Measurements from ENCODE around the gene PRR12. TPM values are rescaled to one million over a fixed set of nuclear protein-coding genes. Genes with fewer than 3 reads are reported as not detected.

Gene PRR12
- total RNA-seq, 2 donors from 2014 or later, result 23.9 to 24.6 TPM

- peaks cover 36% of the 10 kb centered on the region for H3K4me1 Mint-ChIP-seq (ENCODE audit: low read depth)
- H3K27me3 Mint-ChIP-seq (ENCODE audit: low read depth), result no peaks in the 10 kb centered on the region
- H3K36me3 Mint-ChIP-seq (ENCODE audit: insufficient read depth in 2 of 2), result peaks cover 5 to 21% of the 10 kb centered on the region in 2 donors
- no peak for DNase-seq
- no peak for ATAC-seq (replicated peaks in 1 of 2)
- no peak overlapping the region for H3K4me3 Mint-ChIP-seq
- no peak overlapping the region for H3K27ac Mint-ChIP-seq
- no peaks in the 10 kb centered on the region for H3K9me3 Mint-ChIP-seq
Observed at GRCh38 chr19:49596954-49597702, 6.1 kb downstream of the PRR12 start.

- DNase-seq (no peak), ATAC-seq (replicated peaks in 1 of 2) (no peak)
- Mint-ChIP-seq H3K4me3 (no peak overlapping the region), H3K27me3 (ENCODE audit: low read depth) (no peaks in the 10 kb centered on the region), H3K9me3 (no peaks in the 10 kb centered on the region), H3K4me1 (ENCODE audit: low read depth) (peaks cover 31% of the 10 kb centered on the region), H3K27ac (no peak overlapping the region), H3K36me3 (ENCODE audit: insufficient read depth in 2 of 2) (peaks cover 5 to 21% of the 10 kb centered on the region in 2 donors)
Observed at GRCh38 chr19:49597703-49597974, 6.7 kb downstream of the PRR12 start.

- H3K27ac Mint-ChIP-seq, result peak overlapping the region; percentile 89
- H3K4me1 Mint-ChIP-seq (ENCODE audit: low read depth), result peaks cover 11% of the 10 kb centered on the region
- peaks cover 6 to 12% of the 10 kb centered on the region in 2 donors for H3K36me3 Mint-ChIP-seq (ENCODE audit: insufficient read depth in 2 of 2)
- no peak overlapping the region for H3K4me3 Mint-ChIP-seq
- no peaks in the 10 kb centered on the region for H3K27me3 Mint-ChIP-seq (ENCODE audit: low read depth)
- no peaks in the 10 kb centered on the region for H3K9me3 Mint-ChIP-seq
- ATAC-seq (replicated peaks in 1 of 2), result peak in 1 of 2 donors; percentile 17
- DNase-seq, result no peak
Observed at GRCh38 chr19:49599378-49600295, 8.7 kb downstream of the PRR12 start.

GRCh38 chr19:49601482-49602038, 10.6 kb downstream of the PRR12 start:
- Mint-ChIP-seq H3K9me3 (no peaks in the 10 kb centered on the region), H3K36me3 (ENCODE audit: insufficient read depth in 2 of 2) (peaks cover 6 to 12% of the 10 kb centered on the region in 2 donors), H3K4me3 (no peak overlapping the region), H3K27me3 (ENCODE audit: low read depth) (no peaks in the 10 kb centered on the region), H3K27ac (no peak overlapping the region), H3K4me1 (ENCODE audit: low read depth) (peaks cover 15% of the 10 kb centered on the region)
- ATAC-seq (replicated peaks in 1 of 2), result no peak
- no peak for DNase-seq

GRCh38 chr19:49602806-49603205, 11.8 kb downstream of the PRR12 start:
- peaks cover 15% of the 10 kb centered on the region for H3K4me1 Mint-ChIP-seq (ENCODE audit: low read depth)
- no peaks in the 10 kb centered on the region for H3K27me3 Mint-ChIP-seq (ENCODE audit: low read depth)
- H3K36me3 Mint-ChIP-seq (ENCODE audit: insufficient read depth in 2 of 2), result peaks cover 6 to 15% of the 10 kb centered on the region in 2 donors
- H3K27ac Mint-ChIP-seq, result no peak overlapping the region
- no peak for DNase-seq
- H3K9me3 Mint-ChIP-seq, result no peaks in the 10 kb centered on the region
- ATAC-seq (replicated peaks in 1 of 2), result no peak
- no peak overlapping the region for H3K4me3 Mint-ChIP-seq

GRCh38 chr19:49605605-49606004, 14.6 kb downstream of the PRR12 start:
- ATAC-seq (replicated peaks in 1 of 2) (no peak), DNase-seq (no peak)
- Mint-ChIP-seq H3K36me3 (ENCODE audit: insufficient read depth in 2 of 2) (peaks cover 3 to 10% of the 10 kb centered on the region in 2 donors), H3K9me3 (no peaks in the 10 kb centered on the region), H3K27me3 (ENCODE audit: low read depth) (no peaks in the 10 kb centered on the region), H3K27ac (no peak overlapping the region), H3K4me1 (ENCODE audit: low read depth) (peaks cover 9% of the 10 kb centered on the region), H3K4me3 (no peak overlapping the region)

GRCh38 chr19:49609499-49610092, 18.6 kb downstream of the PRR12 start:
- no peak overlapping the region for H3K27ac Mint-ChIP-seq
- DNase-seq (no peak), ATAC-seq (replicated peaks in 1 of 2) (no peak)
- no peak overlapping the region for H3K4me3 Mint-ChIP-seq
- H3K27me3 Mint-ChIP-seq (ENCODE audit: low read depth), result no peaks in the 10 kb centered on the region
- H3K9me3 Mint-ChIP-seq, result no peaks in the 10 kb centered on the region
- H3K4me1 Mint-ChIP-seq (ENCODE audit: low read depth), result peaks cover 18% of the 10 kb centered on the region
- peaks cover 1 to 6% of the 10 kb centered on the region in 2 donors for H3K36me3 Mint-ChIP-seq (ENCODE audit: insufficient read depth in 2 of 2)

GRCh38 chr19:49613374-49613773, 22.4 kb downstream of the PRR12 start:
- no peaks in the 10 kb centered on the region for H3K27me3 Mint-ChIP-seq (ENCODE audit: low read depth)
- no peaks in the 10 kb centered on the region for H3K9me3 Mint-ChIP-seq
- peaks cover 7 to 24% of the 10 kb centered on the region in 2 donors for H3K36me3 Mint-ChIP-seq (ENCODE audit: insufficient read depth in 2 of 2)
- H3K4me1 Mint-ChIP-seq (ENCODE audit: low read depth), result peaks cover 20% of the 10 kb centered on the region
- ATAC-seq (replicated peaks in 1 of 2) (no peak), DNase-seq (no peak)
- H3K4me3 Mint-ChIP-seq, result no peak overlapping the region
- peak overlapping the region; percentile 74 for H3K27ac Mint-ChIP-seq

GRCh38 chr19:49614096-49614833, 23.3 kb downstream of the PRR12 start:
- ATAC-seq (replicated peaks in 1 of 2) (peak; percentile 87 to 94), DNase-seq (peak; percentile 49 to 65)
- no peaks in the 10 kb centered on the region for H3K27me3 Mint-ChIP-seq (ENCODE audit: low read depth)
- peaks cover 11 to 28% of the 10 kb centered on the region in 2 donors for H3K36me3 Mint-ChIP-seq (ENCODE audit: insufficient read depth in 2 of 2)
- H3K4me3 Mint-ChIP-seq, result peak overlapping the region; percentile 62 to 69
- no peaks in the 10 kb centered on the region for H3K9me3 Mint-ChIP-seq
- H3K4me1 Mint-ChIP-seq (ENCODE audit: low read depth), result peaks cover 20% of the 10 kb centered on the region
- H3K27ac Mint-ChIP-seq, result peak overlapping the region; percentile 74

- Mint-ChIP-seq H3K27me3 (ENCODE audit: low read depth) (no peaks in the 10 kb centered on the region), H3K27ac (no peak overlapping the region), H3K4me1 (ENCODE audit: low read depth) (peaks cover 20% of the 10 kb centered on the region), H3K36me3 (ENCODE audit: insufficient read depth in 2 of 2) (peaks cover 11 to 26% of the 10 kb centered on the region in 2 donors), H3K9me3 (no peaks in the 10 kb centered on the region), H3K4me3 (no peak overlapping the region)
- no peak for ATAC-seq (replicated peaks in 1 of 2)
- DNase-seq, result no peak
Observed at GRCh38 chr19:49615861-49616260, 24.9 kb downstream of the PRR12 start.

- ATAC-seq (replicated peaks in 1 of 2), result no peak
- H3K27ac Mint-ChIP-seq, result no peak overlapping the region
- H3K36me3 Mint-ChIP-seq (ENCODE audit: insufficient read depth in 2 of 2), result peaks cover 11 to 26% of the 10 kb centered on the region in 2 donors
- no peaks in the 10 kb centered on the region for H3K27me3 Mint-ChIP-seq (ENCODE audit: low read depth)
- no peak for DNase-seq
- H3K4me1 Mint-ChIP-seq (ENCODE audit: low read depth), result peaks cover 20% of the 10 kb centered on the region
- H3K9me3 Mint-ChIP-seq, result no peaks in the 10 kb centered on the region
- H3K4me3 Mint-ChIP-seq, result no peak overlapping the region
Observed at GRCh38 chr19:49616532-49616931, 25.6 kb downstream of the PRR12 start.

GRCh38 chr19:49616945-49617344, 26.0 kb downstream of the PRR12 start:
- DNase-seq, result no peak
- Mint-ChIP-seq H3K27ac (no peak overlapping the region), H3K9me3 (no peaks in the 10 kb centered on the region), H3K36me3 (ENCODE audit: insufficient read depth in 2 of 2) (peaks cover 11 to 27% of the 10 kb centered on the region in 2 donors), H3K27me3 (ENCODE audit: low read depth) (no peaks in the 10 kb centered on the region), H3K4me3 (no peak overlapping the region), H3K4me1 (ENCODE audit: low read depth) (peaks cover 20% of the 10 kb centered on the region)
- no peak for ATAC-seq (replicated peaks in 1 of 2)

Measured in activated T-cell treated with anti-CD3 and anti-CD28 coated beads, Interleukin-2, amount 50 U/mL, for 72 hours (primary cell).